Transverse colon (tissue), 4 donors: ENCODE measurements around the gene FAM186B.

Source experiments
- CTCF ChIP-seq, 5 experiments: fragments of 200-600 bp in 3 of 5; fragments of 450-650 bp in 2 of 5; sonication (generic) in 3 of 5; IDR thresholded peaks; 1 replicate in 2 of 5; 2 replicates in 3 of 5; pipeline ENCODE4 v1.5.1; 2016 to 2017; ENCODE audit warnings: antibody characterized with exemption in 5 of 5, inconsistent platforms in 3 of 5, mild to moderate bottlenecking in 2 of 5, moderate library complexity in 1 of 5
- EP300 ChIP-seq: sonication (generic); formaldehyde crosslinking; IDR thresholded peaks from one replicate; pipeline ENCODE4 v1.6.1; 2017; ENCODE audit warnings: antibody characterized with exemption, low read depth
- POLR2AphosphoS5 ChIP-seq, 3 donors: sonication (generic); formaldehyde crosslinking; IDR thresholded peaks; one replicate each; pipeline ENCODE4 v1.6.1; 2016; ENCODE audit warnings: antibody characterized with exemption in 3 of 3

GRCh38 chr12:49550693-49551252 is 54.7 kb downstream of the FAM186B start:
- TF ChIP-seq CTCF (IDR thresholded peaks at IDR 0.05): no peak
- no peak for TF ChIP-seq EP300
- no peak for TF ChIP-seq POLR2AphosphoS5 (IDR thresholded peaks at IDR 0.05)
